Measurements from ENCODE around the gene CHGA.

CHGA gene

GRCh38 chr14:92945959-92946846, 23.3 kb downstream of the CHGA start:
- no peak overlapping the region for H3K27ac ChIP-seq (ENCODE audit: low read length)
- H3K27me3 ChIP-seq (ENCODE audit: control insufficient read depth in 1 of 2, insufficient read depth in 2 of 2, low read length in 2 of 2) = no peaks in the 10 kb centered on the region
- H3K4me3 ChIP-seq (ENCODE audit: low read length in 2 of 2) = no peak overlapping the region
- peaks cover 2% of the 10 kb centered on the region for H3K4me1 ChIP-seq (ENCODE audit: control insufficient read depth, insufficient read depth, low read length)
- H3K9me3 ChIP-seq (ENCODE audit: control insufficient read depth in 2 of 2, low read length in 2 of 2) = no peaks in the 10 kb centered on the region
- no peak overlapping the region for H3K9ac ChIP-seq (ENCODE audit: low read length in 2 of 2)
- H3K36me3 ChIP-seq (ENCODE audit: control insufficient read depth in 2 of 2, insufficient read depth in 2 of 2, low read length in 2 of 2) = peaks cover 2 to 44% of the 10 kb centered on the region in 2 donors

- no peaks in the 10 kb centered on the region for H3K27me3 ChIP-seq (ENCODE audit: control insufficient read depth in 1 of 2, insufficient read depth in 2 of 2, low read length in 2 of 2)
- no peak overlapping the region for H3K9ac ChIP-seq (ENCODE audit: low read length in 2 of 2)
- no peak overlapping the region for H3K27ac ChIP-seq (ENCODE audit: low read length)
- H3K4me1 ChIP-seq (ENCODE audit: control insufficient read depth, insufficient read depth, low read length) = peaks cover 8% of the 10 kb centered on the region
- H3K9me3 ChIP-seq (ENCODE audit: control insufficient read depth in 2 of 2, low read length in 2 of 2) = no peaks in the 10 kb centered on the region
- H3K4me3 ChIP-seq (ENCODE audit: low read length in 2 of 2) = no peak overlapping the region
- peaks cover 2 to 43% of the 10 kb centered on the region in 2 donors for H3K36me3 ChIP-seq (ENCODE audit: control insufficient read depth in 2 of 2, insufficient read depth in 2 of 2, low read length in 2 of 2)
Measured at GRCh38 chr14:92946847-92947545, 24.0 kb downstream of the CHGA start.

- no peaks in the 10 kb centered on the region for H3K27me3 ChIP-seq (ENCODE audit: control insufficient read depth in 1 of 2, insufficient read depth in 2 of 2, low read length in 2 of 2)
- H3K4me3 ChIP-seq (ENCODE audit: low read length in 2 of 2) = no peak overlapping the region
- H3K36me3 ChIP-seq (ENCODE audit: control insufficient read depth in 2 of 2, insufficient read depth in 2 of 2, low read length in 2 of 2) = peaks cover 2 to 31% of the 10 kb centered on the region in 2 donors
- no peak overlapping the region for H3K27ac ChIP-seq (ENCODE audit: low read length)
- H3K9ac ChIP-seq (ENCODE audit: low read length in 2 of 2) = no peak overlapping the region
- peaks cover 12% of the 10 kb centered on the region for H3K4me1 ChIP-seq (ENCODE audit: control insufficient read depth, insufficient read depth, low read length)
- H3K9me3 ChIP-seq (ENCODE audit: control insufficient read depth in 2 of 2, low read length in 2 of 2) = no peaks in the 10 kb centered on the region
Measured at GRCh38 chr14:92948647-92949046, 25.7 kb downstream of the CHGA start.

GRCh38 chr14:92949496-92950192, 26.7 kb downstream of the CHGA start:
- H3K4me1 ChIP-seq (ENCODE audit: control insufficient read depth, insufficient read depth, low read length) = peaks cover 12% of the 10 kb centered on the region

GRCh38 chr14:92950193-92950540, 27.2 kb downstream of the CHGA start:
- H3K4me1 ChIP-seq (ENCODE audit: control insufficient read depth, insufficient read depth, low read length) = peaks cover 12% of the 10 kb centered on the region

More at GRCh38 chr14:92949496-92950192, 26.7 kb downstream of the CHGA start:
- Histone ChIP-seq H3K27ac (ENCODE audit: low read length) (no peak overlapping the region), H3K36me3 (ENCODE audit: control insufficient read depth in 2 of 2, insufficient read depth in 2 of 2, low read length in 2 of 2) (peaks cover 2 to 29% of the 10 kb centered on the region in 2 donors), H3K9me3 (ENCODE audit: control insufficient read depth in 2 of 2, low read length in 2 of 2) (no peaks in the 10 kb centered on the region), H3K27me3 (ENCODE audit: control insufficient read depth in 1 of 2, insufficient read depth in 2 of 2, low read length in 2 of 2) (no peaks in the 10 kb centered on the region), H3K4me3 (ENCODE audit: low read length in 2 of 2) (no peak overlapping the region), H3K9ac (ENCODE audit: low read length in 2 of 2) (no peak overlapping the region)

GRCh38 chr14:92950773-92951172, 27.8 kb downstream of the CHGA start:
- Histone ChIP-seq H3K4me1 (ENCODE audit: control insufficient read depth, insufficient read depth, low read length) (peaks cover 12% of the 10 kb centered on the region), H3K4me3 (ENCODE audit: low read length in 2 of 2) (no peak overlapping the region), H3K27me3 (ENCODE audit: control insufficient read depth in 1 of 2, insufficient read depth in 2 of 2, low read length in 2 of 2) (no peaks in the 10 kb centered on the region), H3K9me3 (ENCODE audit: control insufficient read depth in 2 of 2, low read length in 2 of 2) (no peaks in the 10 kb centered on the region), H3K9ac (ENCODE audit: low read length in 2 of 2) (no peak overlapping the region), H3K36me3 (ENCODE audit: control insufficient read depth in 2 of 2, insufficient read depth in 2 of 2, low read length in 2 of 2) (peaks cover 2 to 24% of the 10 kb centered on the region in 2 donors), H3K27ac (ENCODE audit: low read length) (no peak overlapping the region)

More at GRCh38 chr14:92950193-92950540, 27.2 kb downstream of the CHGA start:
- Histone ChIP-seq H3K27me3 (ENCODE audit: control insufficient read depth in 1 of 2, insufficient read depth in 2 of 2, low read length in 2 of 2) (no peaks in the 10 kb centered on the region), H3K27ac (ENCODE audit: low read length) (no peak overlapping the region), H3K9ac (ENCODE audit: low read length in 2 of 2) (no peak overlapping the region), H3K36me3 (ENCODE audit: control insufficient read depth in 2 of 2, insufficient read depth in 2 of 2, low read length in 2 of 2) (peaks cover 2 to 26% of the 10 kb centered on the region in 2 donors), H3K4me3 (ENCODE audit: low read length in 2 of 2) (no peak overlapping the region), H3K9me3 (ENCODE audit: control insufficient read depth in 2 of 2, low read length in 2 of 2) (no peaks in the 10 kb centered on the region)

- no peak overlapping the region for H3K4me3 ChIP-seq (ENCODE audit: low read length in 2 of 2)
- H3K9me3 ChIP-seq (ENCODE audit: control insufficient read depth in 2 of 2, low read length in 2 of 2) = no peaks in the 10 kb centered on the region
- H3K4me1 ChIP-seq (ENCODE audit: control insufficient read depth, insufficient read depth, low read length) = peaks cover 12% of the 10 kb centered on the region
- H3K36me3 ChIP-seq (ENCODE audit: control insufficient read depth in 2 of 2, insufficient read depth in 2 of 2, low read length in 2 of 2) = peaks cover 2 to 19% of the 10 kb centered on the region in 2 donors
- H3K27me3 ChIP-seq (ENCODE audit: control insufficient read depth in 1 of 2, insufficient read depth in 2 of 2, low read length in 2 of 2) = no peaks in the 10 kb centered on the region
- H3K27ac ChIP-seq (ENCODE audit: low read length) = no peak overlapping the region
- no peak overlapping the region for H3K9ac ChIP-seq (ENCODE audit: low read length in 2 of 2)
Measured at GRCh38 chr14:92951261-92951660, 28.3 kb downstream of the CHGA start.

GRCh38 chr14:92951912-92952471, 29.0 kb downstream of the CHGA start:
- H3K4me3 ChIP-seq (ENCODE audit: low read length in 2 of 2) = no peak overlapping the region
- no peaks in the 10 kb centered on the region for H3K27me3 ChIP-seq (ENCODE audit: control insufficient read depth in 1 of 2, insufficient read depth in 2 of 2, low read length in 2 of 2)
- H3K4me1 ChIP-seq (ENCODE audit: control insufficient read depth, insufficient read depth, low read length) = peaks cover 9% of the 10 kb centered on the region
- H3K27ac ChIP-seq (ENCODE audit: low read length) = no peak overlapping the region
- peaks cover 5 to 21% of the 10 kb centered on the region in 2 donors for H3K36me3 ChIP-seq (ENCODE audit: control insufficient read depth in 2 of 2, insufficient read depth in 2 of 2, low read length in 2 of 2)
- no peak overlapping the region for H3K9ac ChIP-seq (ENCODE audit: low read length in 2 of 2)
- H3K9me3 ChIP-seq (ENCODE audit: control insufficient read depth in 2 of 2, low read length in 2 of 2) = no peaks in the 10 kb centered on the region

- peaks cover 9% of the 10 kb centered on the region for H3K4me1 ChIP-seq (ENCODE audit: control insufficient read depth, insufficient read depth, low read length)
- H3K27ac ChIP-seq (ENCODE audit: low read length) = no peak overlapping the region
- H3K9ac ChIP-seq (ENCODE audit: low read length in 2 of 2) = no peak overlapping the region
- no peaks in the 10 kb centered on the region for H3K9me3 ChIP-seq (ENCODE audit: control insufficient read depth in 2 of 2, low read length in 2 of 2)
- no peaks in the 10 kb centered on the region for H3K27me3 ChIP-seq (ENCODE audit: control insufficient read depth in 1 of 2, insufficient read depth in 2 of 2, low read length in 2 of 2)
- H3K36me3 ChIP-seq (ENCODE audit: control insufficient read depth in 2 of 2, insufficient read depth in 2 of 2, low read length in 2 of 2) = peaks cover 6 to 27% of the 10 kb centered on the region in 2 donors
- H3K4me3 ChIP-seq (ENCODE audit: low read length in 2 of 2) = no peak overlapping the region
Measured at GRCh38 chr14:92952481-92953298, 29.7 kb downstream of the CHGA start.

- H3K4me1 ChIP-seq (ENCODE audit: control insufficient read depth, insufficient read depth, low read length) = peaks cover 9% of the 10 kb centered on the region
- H3K27me3 ChIP-seq (ENCODE audit: control insufficient read depth in 1 of 2, insufficient read depth in 2 of 2, low read length in 2 of 2) = no peaks in the 10 kb centered on the region
- peaks cover 11 to 30% of the 10 kb centered on the region in 2 donors for H3K36me3 ChIP-seq (ENCODE audit: control insufficient read depth in 2 of 2, insufficient read depth in 2 of 2, low read length in 2 of 2)
- no peak overlapping the region for H3K4me3 ChIP-seq (ENCODE audit: low read length in 2 of 2)
- no peaks in the 10 kb centered on the region for H3K9me3 ChIP-seq (ENCODE audit: control insufficient read depth in 2 of 2, low read length in 2 of 2)
- H3K9ac ChIP-seq (ENCODE audit: low read length in 2 of 2) = no peak overlapping the region
- H3K27ac ChIP-seq (ENCODE audit: low read length) = no peak overlapping the region
Measured at GRCh38 chr14:92953526-92953925, 30.6 kb downstream of the CHGA start.
